GM21360 (cell line): ENCODE data around the gene CDC25B.
"Not testable (repeated sequence)": the region's sequence is repeated elsewhere in the genome, so short reads cannot be mapped to it uniquely, and the experiment has no call there.

Experiments used
- ATAC-seq: cut with Tn5 transposase; IDR thresholded peaks from one replicate; pipeline ENCODE4 v1.9.1; 2021; ENCODE audit warnings: mild to moderate bottlenecking, moderate library complexity; ENCODE audit not compliant: unreplicated experiment

CDC25B gene

GRCh38 chr20:3784216-3784853 lies 11.8 kb upstream of the CDC25B start:
- ATAC-seq: no peak

- no peak for ATAC-seq
These were observed 11.3 kb upstream of the CDC25B start for GRCh38 chr20:3784863-3785239.

- ATAC-seq: no peak
These were observed 10.6 kb upstream of the CDC25B start for GRCh38 chr20:3785240-3786125.

- ATAC-seq: peak; percentile 9
These were observed 10.0 kb upstream of the CDC25B start for GRCh38 chr20:3786126-3786484.

- peak; percentile 84 for ATAC-seq
These were observed 9.3 kb upstream of the CDC25B start, which contains the start of gene CENPB for GRCh38 chr20:3786665-3787323. Gene CENPB (minus strand): TSS chr20:3786740. CDS start chr20:3786483, 257 bp downstream.

- no peak for ATAC-seq
These were observed 8.6 kb upstream of the CDC25B start for GRCh38 chr20:3787324-3788014.

GRCh38 chr20:3788685-3789155 lies 7.4 kb upstream of the CDC25B start:
- no peak for ATAC-seq

- not testable (repeated sequence) for ATAC-seq
These were observed 6.9 kb upstream of the CDC25B start for GRCh38 chr20:3789201-3789600.

GRCh38 chr20:3794168-3794567 lies 1.9 kb upstream of the CDC25B start:
- not testable (repeated sequence) for ATAC-seq

GRCh38 chr20:3794701-3795420 lies 1.2 kb upstream of the CDC25B start:
- no peak for ATAC-seq

GRCh38 chr20:3796477-3797225 lies 541 bp downstream of the CDC25B start:
- peak; percentile 10 for ATAC-seq

- ATAC-seq: no peak
These were observed 1.1 kb downstream of the CDC25B start for GRCh38 chr20:3797226-3797545.

GRCh38 chr20:3797592-3798372 lies 1.7 kb downstream of the CDC25B start:
- ATAC-seq: no peak

- no peak for ATAC-seq
These were observed 2.3 kb downstream of the CDC25B start for GRCh38 chr20:3798373-3798768.

GRCh38 chr20:3798908-3799248 lies 2.8 kb downstream of the CDC25B start:
- no peak for ATAC-seq

- no peak for ATAC-seq
These were observed 4.3 kb downstream of the CDC25B start for GRCh38 chr20:3800256-3800877.

- no peak for ATAC-seq
These were observed 4.8 kb downstream of the CDC25B start for GRCh38 chr20:3800878-3801260.

- no peak for ATAC-seq
These were observed 5.2 kb downstream of the CDC25B start for GRCh38 chr20:3801299-3801698.

- ATAC-seq: no peak
These were observed 5.7 kb downstream of the CDC25B start for GRCh38 chr20:3801846-3802245.
